Central memory CD4-positive, alpha-beta T cell (primary cell): Measurements from ENCODE around the gene ZNF853.
"Not testable (repeated sequence)": the region's sequence is repeated elsewhere in the genome, so short reads cannot be mapped to it uniquely, and the experiment has no call there.

Source experiments
- DNase-seq: peaks from one replicate; pipeline ENCODE4 v3.0.0; 2022

ZNF853 gene

GRCh38 chr7:6606866-6607583, 8.4 kb upstream of the ZNF853 start:
- DNase-seq = no peak

- no peak for DNase-seq
These were observed 7.8 kb upstream of the ZNF853 start for GRCh38 chr7:6607651-6608051.

GRCh38 chr7:6608081-6608480, 7.3 kb upstream of the ZNF853 start:
- DNase-seq = no peak

- DNase-seq = no peak
These were observed 6.6 kb upstream of the ZNF853 start for GRCh38 chr7:6608794-6609193.

GRCh38 chr7:6612819-6613218, 2.6 kb upstream of the ZNF853 start:
- DNase-seq = no peak

GRCh38 chr7:6613706-6614105, 1.7 kb upstream of the ZNF853 start:
- DNase-seq = no peak

GRCh38 chr7:6615723-6616555, 529 bp downstream of the ZNF853 start:
- no peak for DNase-seq

GRCh38 chr7:6616854-6617643, 1.6 kb downstream of the ZNF853 start:
- no peak for DNase-seq

- no peak for DNase-seq
These were observed 3.2 kb downstream of the ZNF853 start for GRCh38 chr7:6618621-6619020.

- no peak for DNase-seq
These were observed 4.6 kb downstream of the ZNF853 start for GRCh38 chr7:6619961-6620360.

GRCh38 chr7:6621195-6622133, 6.1 kb downstream of the ZNF853 start:
- DNase-seq = no peak

- DNase-seq = no peak
These were observed 6.8 kb downstream of the ZNF853 start for GRCh38 chr7:6622134-6622710.

GRCh38 chr7:6623589-6624245, 8.3 kb downstream of the ZNF853 start:
- DNase-seq = no peak

GRCh38 chr7:6624246-6624611, 8.8 kb downstream of the ZNF853 start:
- no peak for DNase-seq

- no peak for DNase-seq
These were observed 12.6 kb downstream of the ZNF853 start for GRCh38 chr7:6628045-6628444.

GRCh38 chr7:6630007-6630849, 14.8 kb downstream of the ZNF853 start:
- DNase-seq = no peak

GRCh38 chr7:6631605-6632004, 16.2 kb downstream of the ZNF853 start:
- no peak for DNase-seq

GRCh38 chr7:6634021-6634420, 18.6 kb downstream of the ZNF853 start:
- DNase-seq = no peak

- not testable (repeated sequence) for DNase-seq
These were observed 19.6 kb downstream of the ZNF853 start for GRCh38 chr7:6634971-6635370.
